HG02852 (cell line): ENCODE measurements around the gene MYO10.

Experiments used
- ATAC-seq: cut with Tn5 transposase; IDR thresholded peaks from one replicate; pipeline ENCODE4 v1.9.1; 2021; ENCODE audit warnings: mild to moderate bottlenecking, moderate library complexity; ENCODE audit not compliant: unreplicated experiment

Gene MYO10

DNA sequence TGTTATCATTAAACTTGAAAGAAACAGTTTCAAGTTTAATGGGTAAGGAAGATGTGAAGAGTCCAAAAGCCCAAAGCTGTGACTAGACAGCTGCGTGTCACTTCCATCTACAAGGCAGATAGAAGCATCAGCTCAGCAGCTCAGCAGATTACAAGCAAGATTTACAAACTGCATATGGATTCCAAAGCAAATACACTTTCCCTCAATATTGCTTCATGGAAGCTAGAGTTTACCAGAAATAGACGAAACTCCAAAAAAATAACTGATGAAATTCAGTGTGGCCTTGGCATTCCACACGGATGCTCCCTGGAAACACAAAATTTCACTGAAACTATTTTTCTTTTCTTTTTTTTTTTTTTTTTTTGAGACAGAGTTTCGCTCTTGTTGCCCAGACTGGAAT is 17.9 kb downstream of the MYO10 start:
- no peak for ATAC-seq

DNA sequence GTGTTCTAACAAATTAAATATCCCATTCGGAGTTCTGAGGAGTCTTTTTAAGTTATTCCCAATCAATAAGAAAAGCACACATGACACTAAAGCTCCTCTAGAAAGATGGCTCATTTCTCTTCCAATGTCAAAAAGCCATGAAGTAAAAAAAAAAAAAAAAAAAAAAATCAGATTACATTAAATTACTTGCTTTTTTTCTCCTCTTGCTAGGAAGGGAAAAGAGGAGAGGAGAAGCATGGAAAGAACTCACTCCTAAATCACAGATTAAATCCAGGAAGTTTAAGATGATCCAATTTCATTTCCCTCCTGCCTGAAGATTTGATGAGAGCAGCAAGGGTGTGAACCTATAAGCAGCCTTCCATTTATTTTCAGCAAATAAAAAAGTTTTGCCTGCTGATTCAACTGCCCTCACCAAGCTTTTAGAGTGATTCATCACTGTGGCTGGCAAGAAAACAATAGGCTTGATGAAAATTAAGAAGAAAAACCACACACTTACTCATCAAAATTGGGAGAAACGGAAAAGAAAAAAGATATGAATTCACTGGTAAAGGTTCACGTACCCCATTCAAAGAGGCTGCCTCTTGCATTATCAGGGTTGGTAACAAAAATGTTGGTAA is 19.7 kb downstream of the MYO10 start:
- ATAC-seq: no peak

DNA sequence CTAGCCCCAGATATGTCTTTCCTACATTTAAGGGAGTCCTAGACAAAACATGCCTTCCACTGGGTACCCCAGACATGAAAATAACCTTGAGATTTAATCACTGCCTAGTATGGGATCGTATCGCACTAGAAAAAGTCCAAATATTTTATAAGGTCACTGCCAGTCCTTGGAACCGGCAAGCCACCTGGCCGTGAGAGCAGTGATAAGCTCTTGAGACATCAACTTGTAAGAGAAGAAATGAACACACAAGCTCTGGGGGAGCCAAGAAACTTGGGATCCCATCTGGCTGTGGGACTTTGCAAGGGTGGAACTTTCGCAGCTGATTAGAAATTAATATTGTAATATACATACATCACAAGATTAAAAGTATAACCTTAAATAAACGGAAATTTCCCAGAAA is 21.5 kb downstream of the MYO10 start:
- ATAC-seq: no peak

DNA sequence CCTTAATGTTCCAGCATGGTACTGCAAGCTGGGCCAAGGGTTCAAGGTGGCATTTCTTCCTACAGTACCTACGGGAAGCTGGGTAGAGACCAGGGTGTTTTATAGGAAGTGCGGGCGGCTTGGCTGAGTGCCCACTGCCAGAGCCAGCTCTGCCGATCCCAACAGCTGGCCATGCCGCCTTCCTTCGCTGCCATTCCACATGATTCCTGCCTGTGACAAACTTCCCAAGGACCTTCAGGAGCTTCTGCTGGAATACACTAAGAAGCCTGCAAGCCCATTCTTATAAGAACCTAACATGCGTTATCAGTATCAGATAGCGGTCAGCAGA is 22.0 kb downstream of the MYO10 start:
- ATAC-seq: no peak

DNA sequence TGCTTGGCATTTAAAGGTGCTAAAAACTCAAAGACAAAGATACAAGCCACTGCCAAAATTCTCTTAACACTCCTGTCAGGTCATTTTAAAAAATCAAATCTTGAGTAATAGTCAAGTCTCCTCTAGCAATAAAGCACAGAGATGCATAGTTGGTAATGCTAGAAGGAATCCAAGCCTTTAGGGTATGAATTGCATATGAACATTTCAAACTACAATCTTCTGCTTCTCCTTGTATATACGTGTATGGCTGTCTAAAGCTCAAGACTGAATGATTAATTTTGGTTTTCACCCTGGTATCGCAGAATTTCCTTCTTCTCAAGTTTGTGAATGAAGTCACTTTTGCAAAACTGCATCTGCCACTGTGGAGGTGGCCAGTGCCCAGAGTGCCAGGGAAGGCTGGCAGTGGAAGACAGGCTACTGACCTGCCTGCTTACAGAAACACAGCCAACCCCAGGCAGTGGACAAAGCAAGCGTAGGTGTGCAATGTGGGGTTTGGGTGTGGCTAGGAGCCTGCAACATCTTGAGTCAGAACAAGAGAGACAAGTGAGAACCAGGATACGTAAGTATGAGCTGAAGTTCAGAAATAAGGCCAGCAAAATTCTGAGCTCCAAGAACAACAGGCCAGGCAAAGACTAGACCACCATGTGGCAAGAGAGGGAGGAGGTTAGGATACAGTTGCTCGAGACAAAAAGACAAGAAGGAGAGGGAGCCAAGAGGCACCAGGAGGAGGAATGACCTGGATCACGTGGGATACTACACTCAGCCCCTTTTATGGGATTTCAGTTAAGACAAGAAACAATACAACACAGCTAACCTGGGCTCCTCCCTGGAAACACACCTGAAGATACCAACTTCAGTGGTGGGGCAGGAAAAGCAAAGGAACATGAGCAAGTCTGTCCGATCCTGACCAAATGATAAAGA is 22.6 kb downstream of the MYO10 start:
- no peak for ATAC-seq

DNA sequence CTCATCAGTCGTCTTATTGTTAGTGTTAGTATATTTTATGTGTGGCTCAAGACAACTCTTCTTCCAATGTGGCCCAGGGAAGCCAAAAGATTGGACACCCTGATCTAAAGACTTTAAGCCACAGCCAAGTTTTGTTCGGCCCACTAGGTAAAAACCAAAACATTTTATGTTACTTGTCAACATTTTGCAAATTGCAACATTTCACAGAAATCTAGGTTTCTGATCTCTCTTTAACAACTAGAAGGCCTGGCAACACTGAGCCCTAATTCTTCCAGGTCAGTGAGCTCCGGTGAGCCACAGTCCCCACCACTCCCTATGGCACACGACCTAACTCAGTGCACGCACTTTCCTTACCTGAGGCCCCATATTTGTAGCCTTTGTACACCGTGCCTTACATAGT is 24.0 kb downstream of the MYO10 start:
- ATAC-seq: no peak

DNA sequence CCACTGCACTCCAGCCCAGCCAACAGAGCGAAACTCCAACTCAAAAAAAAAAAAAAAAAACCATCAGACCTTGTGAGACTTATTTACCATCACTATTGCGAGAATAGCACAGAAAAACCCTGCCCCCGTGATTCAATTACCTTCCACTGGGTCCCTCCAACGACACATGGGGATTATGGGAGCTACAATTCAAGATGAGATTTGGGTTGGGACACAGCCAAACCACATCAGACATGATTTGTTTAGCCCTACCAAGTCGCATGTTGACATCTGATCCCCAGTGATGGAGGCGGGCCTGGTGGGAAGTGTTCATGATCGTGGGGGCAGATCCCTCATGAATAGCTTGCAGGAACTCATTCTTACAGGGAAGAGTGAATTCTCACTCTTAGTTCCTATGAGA is 26.6 kb downstream of the MYO10 start:
- ATAC-seq: no peak

DNA sequence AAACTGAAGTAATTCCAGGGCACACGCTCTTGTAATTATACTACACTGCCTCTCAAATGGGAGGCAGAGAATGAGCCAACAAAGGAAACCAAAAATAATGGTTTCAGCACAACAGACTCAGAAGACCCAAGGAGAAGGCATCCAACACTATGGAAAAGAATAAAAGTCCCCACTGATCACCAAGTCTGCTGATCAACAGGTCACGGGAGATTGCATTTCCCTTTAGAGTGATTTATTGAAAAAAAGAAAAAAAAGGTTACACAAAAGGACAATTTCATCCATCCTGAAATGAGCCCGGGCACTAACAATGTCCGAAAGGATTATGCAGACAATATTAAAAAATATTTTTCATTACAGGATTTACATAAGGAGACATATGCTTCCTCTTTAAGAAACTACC is 28.8 kb downstream of the MYO10 start:
- no peak for ATAC-seq

DNA sequence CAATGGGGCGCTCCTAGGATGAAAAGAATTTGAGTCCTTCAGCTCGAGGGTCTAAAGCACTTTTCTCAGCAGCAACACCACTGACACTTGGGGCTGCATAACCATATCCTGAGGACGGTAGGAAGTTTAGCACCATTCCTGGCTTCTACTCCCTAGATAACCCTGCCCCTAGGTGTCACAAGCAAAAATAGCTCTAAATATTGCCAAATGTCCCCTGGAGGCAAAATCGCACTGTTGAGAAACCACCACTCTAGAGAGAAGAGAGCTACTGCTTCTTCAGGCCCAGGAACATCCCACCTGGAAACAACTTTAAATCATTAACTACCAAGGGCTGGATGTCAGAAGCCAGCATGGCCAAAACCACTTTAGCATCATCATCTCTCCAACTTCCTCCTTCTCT is 29.8 kb downstream of the MYO10 start:
- no peak for ATAC-seq

DNA sequence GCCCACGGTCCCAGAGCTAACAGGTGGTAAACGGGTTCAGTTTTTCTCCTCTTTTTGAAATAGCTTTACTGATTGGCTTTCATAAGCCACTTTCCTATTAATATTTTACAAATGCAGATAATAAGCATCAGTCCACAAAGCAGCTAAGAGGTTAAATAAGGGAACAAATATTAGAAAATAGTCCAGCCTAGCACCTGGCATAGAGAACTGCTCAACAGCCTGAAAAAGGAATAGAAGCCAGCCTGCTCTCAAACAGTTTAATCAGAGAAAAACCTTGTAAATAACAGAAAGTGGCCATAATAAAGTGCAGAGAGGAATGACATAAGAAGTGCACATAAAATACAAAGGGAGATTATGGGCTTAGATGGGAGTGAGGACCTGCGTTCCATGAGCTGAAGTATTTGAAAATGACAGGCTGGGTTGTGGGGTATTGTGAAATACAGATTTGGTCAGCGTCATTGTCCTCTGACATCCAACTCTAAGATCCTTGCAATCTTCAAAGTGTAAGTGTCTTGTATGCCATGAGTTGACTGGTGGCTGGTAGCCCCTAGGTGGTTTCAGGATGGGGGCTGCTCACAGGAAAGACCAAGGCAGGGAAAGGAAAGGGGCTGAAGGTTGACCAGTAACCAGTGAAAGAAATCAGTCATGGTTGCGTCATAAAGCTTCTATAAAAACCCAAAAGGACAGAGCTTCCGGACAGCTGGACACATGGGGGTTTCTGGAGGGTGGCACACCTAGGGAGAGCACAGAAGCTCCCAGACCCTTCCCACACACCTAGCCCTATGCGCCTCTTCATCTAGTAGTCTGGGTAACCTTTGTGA is 32.4 kb downstream of the MYO10 start:
- no peak for ATAC-seq

DNA sequence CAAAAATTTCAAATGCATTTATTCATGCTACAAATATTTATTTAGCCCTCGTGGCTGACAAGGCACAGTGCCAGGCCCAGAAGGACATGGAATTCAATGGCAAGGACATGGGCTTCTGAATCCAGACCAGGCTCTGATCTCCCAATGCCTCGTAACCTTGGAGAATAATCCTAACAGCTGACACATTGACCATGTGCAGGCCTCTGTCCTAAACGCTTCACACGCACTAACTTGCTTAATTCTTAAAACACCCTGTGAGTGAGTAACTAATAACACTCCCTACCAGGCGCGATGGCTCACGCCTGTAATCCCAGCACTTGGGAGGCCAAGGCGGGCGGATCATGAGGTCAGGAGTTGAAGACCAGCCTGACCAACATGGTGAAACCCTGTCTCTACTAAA is 33.2 kb downstream of the MYO10 start:
- ATAC-seq: no peak

DNA sequence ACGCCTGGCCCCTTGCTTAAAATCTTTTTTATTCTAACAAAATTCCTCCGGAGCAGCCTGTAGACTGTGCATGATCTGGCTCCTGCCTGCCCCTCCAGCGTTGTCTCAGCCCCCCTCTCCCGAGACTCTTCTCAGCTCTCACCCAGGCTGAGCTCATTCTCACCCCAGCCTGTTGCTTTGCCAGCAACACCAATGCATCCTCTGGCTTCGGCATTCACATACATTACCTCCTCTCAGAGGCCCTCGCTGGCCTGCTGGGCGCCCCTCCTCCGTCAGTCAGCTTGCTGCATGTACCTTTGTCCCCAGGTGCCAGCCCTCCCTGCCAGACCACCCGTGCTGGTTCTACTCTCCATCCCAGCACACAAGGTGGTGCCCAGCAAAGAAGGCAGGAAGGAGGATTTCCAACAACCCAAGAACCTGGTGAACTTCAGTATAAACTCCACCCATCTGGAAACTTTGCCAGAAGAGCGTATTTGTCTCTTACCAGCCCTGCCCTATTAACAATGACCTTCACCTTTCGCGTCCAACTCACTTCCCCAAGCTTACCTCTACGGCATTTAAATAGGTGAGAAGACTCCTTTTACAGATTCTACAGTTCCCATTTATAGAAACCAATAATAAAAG is 35.0 kb downstream of the MYO10 start:
- ATAC-seq: no peak

DNA sequence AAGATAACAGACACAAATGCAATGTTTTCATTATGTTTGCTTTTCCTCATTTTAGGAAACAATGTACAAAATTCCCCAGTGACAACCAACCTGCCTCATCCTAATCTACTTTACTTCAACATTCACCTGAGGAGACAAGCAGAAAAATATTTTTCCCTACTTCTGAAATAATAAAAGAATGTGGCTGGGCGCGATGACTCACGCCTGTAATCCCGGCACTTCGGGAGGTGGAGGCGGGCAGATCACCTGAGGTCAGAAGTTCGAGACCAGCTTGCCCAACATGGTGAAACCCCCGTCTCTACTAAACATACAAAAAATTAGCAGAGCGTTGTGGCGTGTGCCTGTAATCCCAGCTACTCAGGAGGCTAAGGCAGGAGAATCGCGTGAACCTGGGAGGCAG is 36.9 kb downstream of the MYO10 start:
- no peak for ATAC-seq

DNA sequence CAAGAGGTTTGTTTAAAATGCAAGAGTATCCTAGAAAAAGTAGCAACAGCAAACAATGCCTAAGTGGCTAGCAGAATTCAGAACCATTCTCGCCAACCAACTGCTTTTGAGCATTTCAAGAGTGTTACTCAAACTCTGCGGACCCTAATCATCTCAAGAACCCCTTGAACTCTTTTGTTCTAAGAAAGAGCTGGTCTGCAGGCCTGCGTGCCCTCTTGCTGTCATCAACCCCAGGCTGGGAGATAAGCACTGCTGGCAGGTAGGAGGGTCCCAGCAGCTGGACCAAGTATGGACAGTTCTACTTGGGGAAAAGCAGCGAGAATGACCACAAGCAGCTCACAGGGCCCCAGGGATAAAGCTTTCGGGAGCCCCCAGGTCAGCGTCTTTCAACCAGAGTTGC is 38.3 kb downstream of the MYO10 start:
- no peak for ATAC-seq

DNA sequence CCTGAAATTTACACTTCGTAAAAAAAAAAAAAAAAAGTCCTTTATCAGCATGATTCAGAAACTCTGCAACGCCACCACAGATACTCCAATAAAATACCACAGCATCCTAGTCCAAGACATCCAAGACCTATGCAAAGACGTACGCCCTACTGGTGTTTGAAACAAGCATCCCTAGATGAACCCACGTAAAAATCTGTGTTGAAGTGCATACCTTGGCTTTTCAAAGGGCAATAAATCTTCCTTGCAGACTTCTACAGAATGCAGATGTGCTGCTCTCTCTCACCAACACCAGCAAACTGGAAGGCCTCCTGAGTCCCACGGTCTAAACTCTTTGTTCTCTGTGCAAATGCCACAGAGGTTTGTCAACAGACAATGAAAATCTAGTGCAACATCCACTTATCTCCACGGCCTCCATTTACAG is 38.8 kb downstream of the MYO10 start:
- ATAC-seq: no peak

DNA sequence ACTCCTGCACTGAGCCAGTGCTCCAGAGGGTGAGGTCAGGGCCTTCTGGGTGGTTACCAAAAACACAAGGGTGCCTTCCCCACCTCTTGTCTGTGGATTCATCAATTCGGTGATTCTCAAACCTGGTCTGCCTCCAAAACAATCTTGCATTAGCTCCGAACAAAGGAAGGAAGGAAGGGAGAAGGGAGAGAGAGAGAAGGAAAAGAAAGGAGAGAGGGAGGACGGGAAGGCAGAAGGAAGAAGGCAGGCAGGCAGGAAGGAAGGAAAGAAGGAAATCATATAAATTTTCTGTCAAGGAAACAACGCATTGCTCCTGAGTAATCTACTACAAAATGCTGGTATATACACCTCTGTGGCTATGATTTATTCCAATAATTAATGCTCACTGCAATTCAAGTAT is 39.3 kb downstream of the MYO10 start:
- no peak for ATAC-seq

DNA sequence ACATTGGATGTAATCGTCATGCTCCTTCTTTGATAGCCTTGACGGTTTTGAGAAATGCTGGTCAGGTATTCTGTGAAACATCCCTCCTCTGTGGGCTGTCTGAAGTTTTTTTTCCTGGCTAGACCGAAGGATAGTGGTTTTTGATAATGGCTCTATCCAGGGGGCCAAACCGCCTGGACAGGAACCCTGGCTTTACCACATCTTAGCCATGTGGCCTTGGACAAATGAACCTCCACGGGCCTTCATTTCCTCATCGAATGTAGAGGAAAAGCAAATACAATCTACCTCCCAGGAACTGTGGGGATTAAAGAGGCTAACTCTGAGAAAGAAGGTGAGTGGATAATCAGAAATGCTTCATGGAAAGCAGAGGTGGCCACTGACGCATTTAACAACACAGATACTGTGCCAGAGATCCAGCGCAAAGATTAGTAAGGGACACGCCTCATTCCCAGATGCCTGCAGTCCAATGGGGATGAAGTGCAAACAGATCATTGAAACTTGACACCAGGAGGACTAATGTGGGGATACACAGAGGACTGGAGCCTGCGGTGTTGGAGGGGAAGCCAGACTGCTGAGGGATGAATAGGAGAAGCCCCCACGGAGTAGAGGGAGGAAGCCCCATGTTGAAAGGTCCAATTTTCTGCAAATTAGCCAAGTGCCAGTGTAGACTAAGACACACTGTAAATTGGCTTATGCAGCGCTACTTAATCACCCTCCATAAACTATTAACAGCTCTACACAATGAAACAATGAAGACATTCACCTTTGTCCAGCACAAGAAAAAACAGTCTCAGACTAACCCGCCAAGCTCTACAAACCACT is 41.6 kb downstream of the MYO10 start:
- no peak for ATAC-seq

DNA sequence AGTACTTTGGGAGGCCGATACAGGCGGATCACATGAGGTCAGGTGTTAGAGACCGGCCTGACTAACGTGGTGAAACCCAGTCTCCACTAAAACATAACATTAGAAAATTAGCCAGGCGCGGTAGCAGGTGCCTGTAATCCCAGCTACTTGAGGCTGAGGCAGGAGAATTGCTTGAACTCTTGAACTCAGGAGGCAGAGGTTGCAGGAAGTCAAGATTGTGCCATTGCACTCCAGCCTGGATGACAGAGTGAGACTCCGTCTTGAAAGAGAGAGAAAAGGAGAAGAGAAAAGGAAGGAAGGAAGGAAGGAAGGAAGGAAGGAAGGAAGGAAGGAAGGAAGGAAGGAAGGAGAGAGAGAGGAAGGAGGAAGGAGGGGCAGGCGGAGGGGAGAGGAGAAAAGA is 45.1 kb downstream of the MYO10 start:
- ATAC-seq: no peak

DNA sequence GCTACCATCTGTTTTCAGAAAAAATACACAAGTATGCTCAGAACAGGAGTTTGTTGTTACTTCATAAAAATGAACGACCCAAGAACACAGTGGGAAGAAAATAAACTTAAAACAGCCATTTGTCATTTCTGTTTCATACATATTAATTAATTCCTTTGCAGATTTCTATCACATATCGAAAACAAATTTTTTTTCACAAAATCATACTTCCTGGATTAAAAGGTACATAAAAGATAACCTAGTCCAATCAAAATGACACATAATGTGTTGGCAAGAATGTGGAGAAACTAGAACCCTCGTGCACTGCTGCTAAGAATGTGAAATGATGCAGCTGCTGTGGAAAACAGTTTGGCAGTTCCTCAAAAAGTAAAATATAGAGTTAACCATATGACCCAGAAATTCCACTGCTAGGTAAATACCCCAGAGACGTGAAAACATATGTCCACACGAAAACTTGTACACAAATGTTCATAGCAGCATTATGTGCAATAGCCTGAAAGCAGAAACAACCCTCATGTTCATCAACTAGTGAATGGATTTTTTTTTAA is 46.0 kb downstream of the MYO10 start:
- ATAC-seq: no peak
